Hepatocyte (in vitro differentiated cells): ENCODE results near the gene TMEM131. TPM values are rescaled to one million over a fixed set of nuclear protein-coding genes. Genes with fewer than 3 reads are reported as not detected.

Source experiments
- DNase-seq: peaks from one replicate; pipeline ENCODE4 v3.0.0-alpha.2; 2016; ENCODE audit warnings: low spot score
- H2AFZ ChIP-seq: fragments of 200-600 bp; sonication (generic); 2 replicates; pipeline ENCODE4 v1.6.0; 2016; ENCODE audit warnings: antibody characterized with exemption, mild to moderate bottlenecking
- H3K27ac ChIP-seq: fragments of 200-600 bp; sonication (generic); 2 replicates; pipeline ENCODE4 v1.5.1; 2016; ENCODE audit warnings: mild to moderate bottlenecking
- H3K27me3 ChIP-seq: fragments of 200-600 bp; sonication (generic); 2 replicates; pipeline ENCODE4 v1.6.1; 2016
- H3K36me3 ChIP-seq: fragments of 200-600 bp; sonication (generic); replicated peaks from 2 replicates; pipeline ENCODE4 v1.5.1; 2016; ENCODE audit warnings: low read depth; ENCODE audit not compliant: insufficient read depth
- H3K4me1 ChIP-seq: fragments of 200-600 bp; sonication (generic); 2 replicates; pipeline ENCODE4 v1.5.1; 2016; ENCODE audit warnings: mild to moderate bottlenecking, moderate library complexity; ENCODE audit not compliant: insufficient read depth
- H3K4me2 ChIP-seq: fragments of 200-600 bp; sonication (generic); 2 replicates; pipeline ENCODE4 v1.6.0; 2016
- H3K4me3 ChIP-seq: fragments of 200-600 bp; sonication (generic); 2 replicates; pipeline ENCODE4 v1.5.1; 2016; ENCODE audit warnings: mild to moderate bottlenecking
- H3K79me2 ChIP-seq: fragments of 200-600 bp; sonication (generic); 2 replicates; pipeline ENCODE4 v1.6.0; 2017; ENCODE audit warnings: mild to moderate bottlenecking
- H3K9me2 ChIP-seq: fragments of 200-600 bp; sonication (generic); replicated peaks from 2 replicates; pipeline ENCODE4 v1.6.0; 2017; ENCODE audit warnings: mild to moderate bottlenecking; ENCODE audit not compliant: insufficient read depth
- H3K9me3 ChIP-seq: fragments of 200-600 bp; sonication (generic); 2 replicates; pipeline ENCODE4 v1.5.1; 2016; ENCODE audit warnings: low read depth, mild to moderate bottlenecking
- H4K20me1 ChIP-seq: fragments of 200-600 bp; sonication (generic); 2 replicates; pipeline ENCODE4 v1.6.0; 2016; ENCODE audit warnings: mild to moderate bottlenecking; ENCODE audit not compliant: insufficient read depth, poor library complexity, severe bottlenecking
- CTCF ChIP-seq: fragments of 200-600 bp; sonication (generic); IDR thresholded peaks from 2 replicates; pipeline ENCODE4 v1.5.1; 2016; ENCODE audit warnings: antibody characterized with exemption, mild to moderate bottlenecking; ENCODE audit not compliant: poor library complexity
- EZH2 ChIP-seq: fragments of 200-600 bp; sonication (generic); IDR thresholded peaks from 2 replicates; pipeline ENCODE4 v1.6.1; 2016; ENCODE audit warnings: antibody characterized with exemption, mild to moderate bottlenecking, borderline replicate concordance
- EZH2phosphoT487 ChIP-seq: fragments of 200-600 bp; sonication (generic); IDR thresholded peaks from one replicate; pipeline ENCODE4 v1.6.1; 2018; ENCODE audit warnings: antibody characterized with exemption, mild to moderate bottlenecking, low read depth, moderate library complexity; ENCODE audit not compliant: unreplicated experiment, severe bottlenecking
- WGBS: methylation state at CpG from one replicate; pipeline ENCODE4 v1.1.6; 2016; ENCODE audit warnings: low lambda C conversion rate; ENCODE audit errors: missing lambda C conversion rate; 5-methylcytosine and 5-hydroxymethylcytosine counted together
- polyA plus RNA-seq: library from polyadenylated mRNA; unstranded; fragments of >200 nt; fragmentation: Nextera tagmentation; extraction: Ambion mirVana; gene quantifications from 2 replicates; pipeline ENCODE4 v1.2.1, GENCODE V29; 2016
- total RNA-seq: library from RNA; depleted of rRNA; stranded (reverse); fragments of >200 nt; gene quantifications from 2 replicates; pipeline ENCODE4 v1.2.3, GENCODE V29; 2014

Gene TMEM131
- total and polyA plus RNA-seq, 2 experiments from 2014 or later, result 17.5 to 42.1 TPM

GRCh38 chr2:97966545-97967215 lies 29.1 kb downstream of the TMEM131 start:
- Histone ChIP-seq H4K20me1 (peaks cover 49% of the 10 kb centered on the region), H3K79me2 (peaks cover 100% of the 10 kb centered on the region), H3K4me3 (no peak overlapping the region), H3K27me3 (no peaks in the 10 kb centered on the region), H3K36me3 (no peaks in the 10 kb centered on the region), H3K4me1 (peaks cover 28% of the 10 kb centered on the region), H3K4me2 (no peak overlapping the region), H3K9me3 (no peaks in the 10 kb centered on the region), H2AFZ (no peak overlapping the region), H3K9me2 (no peaks in the 10 kb centered on the region), H3K27ac (no peak overlapping the region)
- no peak for DNase-seq
- 62% methylated on average over 3 of the region's 3 CpGs for WGBS
- TF ChIP-seq CTCF, result no peak
- no peak for TF ChIP-seq EZH2phosphoT487
- TF ChIP-seq EZH2, result no peak

- TF ChIP-seq CTCF (no peak), EZH2phosphoT487 (no peak), EZH2 (no peak)
- no peaks in the 10 kb centered on the region for H3K9me2 ChIP-seq
- H2AFZ ChIP-seq, result no peak overlapping the region
- no peak overlapping the region for H3K4me2 ChIP-seq
- peaks cover 19% of the 10 kb centered on the region for H3K4me1 ChIP-seq
- H3K36me3 ChIP-seq, result no peaks in the 10 kb centered on the region
- 85% methylated on average over 12 of the region's 12 CpGs for WGBS
- no peak overlapping the region for H3K4me3 ChIP-seq
- H3K27me3 ChIP-seq, result no peaks in the 10 kb centered on the region
- H3K9me3 ChIP-seq, result no peaks in the 10 kb centered on the region
- H3K27ac ChIP-seq, result no peak overlapping the region
- peaks cover 53% of the 10 kb centered on the region for H4K20me1 ChIP-seq
- H3K79me2 ChIP-seq, result peaks cover 100% of the 10 kb centered on the region
- DNase-seq, result no peak
Measured at GRCh38 chr2:97965116-97965515, 30.6 kb downstream of the TMEM131 start.

- no peak overlapping the region for H3K4me2 ChIP-seq
- H3K79me2 ChIP-seq, result peaks cover 100% of the 10 kb centered on the region
- DNase-seq, result no peak
- no peak overlapping the region for H3K27ac ChIP-seq
- no peaks in the 10 kb centered on the region for H3K36me3 ChIP-seq
- no peak overlapping the region for H2AFZ ChIP-seq
- H3K4me1 ChIP-seq, result peaks cover 16% of the 10 kb centered on the region
- H3K9me2 ChIP-seq, result no peaks in the 10 kb centered on the region
- TF ChIP-seq EZH2phosphoT487, result no peak
- no peak for TF ChIP-seq EZH2
- H3K27me3 ChIP-seq, result no peaks in the 10 kb centered on the region
- H4K20me1 ChIP-seq, result peaks cover 45% of the 10 kb centered on the region
- no peaks in the 10 kb centered on the region for H3K9me3 ChIP-seq
- H3K4me3 ChIP-seq, result no peak overlapping the region
- WGBS, result 81% methylated on average over 1 of the region's 1 CpG
Measured at GRCh38 chr2:97963880-97964279, 31.9 kb downstream of the TMEM131 start.

- Histone ChIP-seq H3K9me3 (no peaks in the 10 kb centered on the region), H3K4me3 (no peak overlapping the region), H3K36me3 (no peaks in the 10 kb centered on the region), H3K4me2 (no peak overlapping the region), H3K79me2 (peaks cover 100% of the 10 kb centered on the region), H3K4me1 (peaks cover 11% of the 10 kb centered on the region), H4K20me1 (peaks cover 41% of the 10 kb centered on the region), H3K9me2 (no peaks in the 10 kb centered on the region), H3K27me3 (no peaks in the 10 kb centered on the region), H3K27ac (no peak overlapping the region), H2AFZ (no peak overlapping the region)
- no peak for TF ChIP-seq CTCF
- no peak for TF ChIP-seq EZH2
- no peak for TF ChIP-seq EZH2phosphoT487
- no peak for DNase-seq
Measured at GRCh38 chr2:97963079-97963406, 32.7 kb downstream of the TMEM131 start.
